Stimulated activated CD8-positive, alpha-beta memory T cell treated with anti-CD3 and anti-CD28 coated beads, Interleukin-4, amount 100 ng/mL, for 48 hours (primary cell): Measurements from ENCODE around the gene TRIM17.

ENCODE experiments used
- DNase-seq: peaks from one replicate; pipeline ENCODE4 v3.0.0-alpha.2; 2020

TRIM17 gene

DNA sequence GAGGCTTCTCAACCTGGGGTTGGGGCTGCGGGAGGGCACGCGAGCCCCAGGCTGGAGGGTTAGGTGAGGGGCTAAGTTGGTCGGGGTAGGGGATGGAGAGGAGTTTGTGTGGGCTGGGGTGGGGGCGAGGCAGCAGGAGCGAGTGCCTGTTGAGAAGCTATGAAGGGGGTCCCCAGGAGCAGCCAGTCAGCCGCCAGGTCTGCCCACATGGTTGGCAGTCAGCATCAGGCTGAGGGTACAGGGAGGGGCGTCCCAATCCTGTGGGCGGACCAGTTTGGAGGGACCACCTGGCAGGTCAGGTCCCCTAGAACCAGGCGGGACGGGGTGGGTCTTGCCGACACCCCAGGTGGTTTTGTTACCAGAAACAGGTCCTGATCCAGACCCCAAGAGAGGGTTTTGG, 400 bp upstream of the TRIM17 start:
- no peak for DNase-seq

DNA sequence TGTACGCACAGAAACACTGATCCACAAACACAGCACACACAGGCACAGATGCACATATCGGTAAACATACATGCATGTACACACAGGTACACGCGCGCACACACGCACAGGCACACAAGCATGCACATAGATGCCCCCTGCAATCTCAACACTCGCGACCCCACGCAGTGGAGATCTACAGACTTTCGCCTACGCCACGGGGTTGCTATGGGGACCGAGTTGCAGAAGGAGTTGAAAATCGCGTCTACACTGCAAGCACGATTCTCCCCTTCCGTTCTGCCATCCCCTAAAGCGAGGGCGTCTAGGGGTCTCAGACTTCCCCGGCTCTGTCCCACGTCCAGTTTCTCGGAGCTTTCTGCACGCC, 826 bp downstream of the TRIM17 start:
- peak; percentile 35 for DNase-seq

DNA sequence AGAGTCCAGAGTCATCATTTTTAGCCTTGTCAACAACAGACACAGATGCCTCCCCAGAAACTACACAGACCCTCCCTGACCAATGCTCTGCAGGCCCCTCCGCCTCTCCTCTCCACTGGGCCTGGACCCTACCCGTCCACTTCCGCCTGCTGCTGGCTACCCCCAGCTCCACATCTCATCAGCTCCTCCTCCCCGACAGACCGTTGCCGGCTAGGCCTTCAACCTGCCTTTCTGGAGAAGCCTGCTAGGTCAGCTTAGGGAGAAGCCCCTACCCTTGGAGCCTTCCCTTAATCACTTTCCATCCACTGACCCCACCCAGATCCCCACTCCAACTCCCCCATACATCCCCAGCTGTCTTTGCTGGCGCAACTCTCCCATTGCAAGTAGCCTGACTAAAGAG, 1.4 kb downstream of the TRIM17 start:
- DNase-seq: no peak

DNA sequence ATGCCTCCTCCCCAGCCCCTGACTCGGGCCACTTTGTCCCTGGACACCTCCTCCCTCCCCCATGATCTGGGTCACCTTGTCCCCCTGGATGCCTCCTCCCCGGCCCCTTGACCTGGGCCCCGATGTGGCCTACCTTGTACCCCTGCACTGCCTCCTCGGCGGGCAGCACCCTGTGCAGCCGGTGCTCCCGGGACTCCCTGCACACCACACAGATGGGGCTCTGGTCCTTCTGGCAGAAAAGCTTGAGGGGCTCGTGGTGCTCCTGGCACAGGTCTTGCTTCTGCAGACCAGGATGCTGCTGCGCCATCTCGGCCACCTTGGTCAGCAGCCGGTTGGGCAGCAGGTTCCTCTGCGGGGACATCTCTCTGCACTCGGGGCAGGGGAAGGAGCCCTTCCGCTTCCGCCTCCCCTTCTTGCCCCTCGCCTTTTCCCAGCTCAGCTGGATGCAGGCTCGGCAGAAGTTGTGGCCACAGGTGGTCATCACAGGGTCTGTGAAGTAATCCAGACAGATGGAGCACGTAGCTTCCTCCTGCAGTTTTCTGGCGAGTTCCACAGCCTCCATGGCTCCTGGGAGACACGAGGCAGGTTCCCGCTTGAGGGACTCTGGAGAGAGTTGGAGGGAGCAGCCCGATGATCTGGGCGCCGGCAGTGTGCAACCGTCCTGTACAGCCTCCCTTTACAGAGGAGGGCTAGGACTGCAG, 2.0 kb downstream of the TRIM17 start:
- DNase-seq: no peak

DNA sequence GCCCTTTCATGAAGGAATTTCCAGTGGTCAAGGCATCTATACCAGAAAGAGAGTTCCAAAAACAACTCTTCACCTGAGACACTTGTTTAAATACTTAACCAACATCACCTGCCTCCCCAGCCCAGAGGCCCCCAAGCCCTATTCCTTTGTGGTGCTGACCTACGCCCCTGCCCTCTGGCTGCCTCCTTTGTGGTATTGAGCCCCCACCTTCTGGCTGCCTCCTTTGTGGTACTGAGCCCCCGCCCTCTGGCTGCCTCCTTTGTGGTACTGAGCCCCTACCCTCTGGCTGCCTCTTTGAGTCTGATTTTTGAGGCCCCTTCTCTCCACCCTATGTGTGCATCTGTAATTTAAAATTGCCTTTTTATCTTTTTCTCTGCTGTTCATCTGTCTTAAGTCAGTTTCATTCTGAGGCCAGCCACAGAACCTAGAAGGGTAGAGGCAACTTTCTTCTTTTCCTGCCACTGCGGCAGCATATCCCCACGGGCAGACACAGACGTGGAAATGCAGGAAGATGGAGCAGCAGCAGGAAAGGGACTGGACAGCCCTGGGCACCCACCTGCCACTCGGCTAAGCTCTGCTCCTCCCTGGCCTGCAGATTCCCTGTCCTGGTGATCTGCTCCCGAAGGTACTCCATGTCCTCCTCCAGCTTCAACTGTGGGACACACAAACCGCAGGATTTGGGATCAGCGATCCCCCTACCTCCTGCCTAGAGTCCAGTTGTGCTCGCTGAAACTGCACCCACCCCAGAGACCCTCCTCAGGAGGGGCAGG, 3.2 kb downstream of the TRIM17 start:
- DNase-seq: no peak

DNA sequence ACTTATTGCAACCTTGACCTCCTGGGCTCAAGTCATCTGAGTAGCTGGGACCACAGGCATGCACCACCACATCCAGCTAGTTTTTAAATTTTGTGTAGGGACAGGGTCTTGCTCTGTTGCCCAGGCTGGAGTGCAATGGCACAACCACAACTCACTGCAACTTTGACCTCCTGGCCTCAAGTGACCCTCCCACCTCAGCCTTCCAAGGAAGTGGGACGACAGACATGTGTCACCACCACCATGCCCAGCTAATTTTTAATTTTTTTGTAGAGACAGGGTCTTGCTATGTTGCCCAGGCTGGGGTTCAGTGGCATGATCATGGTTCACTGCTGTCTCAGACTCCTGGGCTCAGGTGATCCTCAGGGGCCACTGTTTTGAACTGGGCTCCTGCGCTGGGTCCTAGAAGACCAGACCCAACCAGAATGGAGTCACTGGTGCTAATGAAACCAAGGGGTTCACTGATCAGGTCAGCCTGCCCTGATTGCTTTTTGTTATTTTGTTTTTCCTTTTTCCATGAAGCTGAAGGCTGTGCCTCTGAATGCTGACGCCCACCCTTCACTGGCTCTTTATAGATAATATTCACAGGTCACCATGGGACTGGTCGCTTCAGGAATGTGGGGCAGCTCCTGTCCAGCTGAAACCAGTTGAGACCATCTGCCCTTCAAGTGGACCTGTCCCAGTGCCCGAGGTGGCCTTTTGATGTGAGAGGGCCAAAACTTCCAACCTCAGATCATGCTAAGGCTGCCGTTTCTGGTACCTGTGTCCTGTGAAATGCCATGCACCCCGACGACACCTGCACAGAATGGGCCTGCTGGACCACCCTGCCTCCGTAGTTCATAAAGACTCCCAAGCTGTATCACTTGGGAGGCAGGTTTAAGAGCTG, 4.9 kb downstream of the TRIM17 start:
- DNase-seq: no peak

DNA sequence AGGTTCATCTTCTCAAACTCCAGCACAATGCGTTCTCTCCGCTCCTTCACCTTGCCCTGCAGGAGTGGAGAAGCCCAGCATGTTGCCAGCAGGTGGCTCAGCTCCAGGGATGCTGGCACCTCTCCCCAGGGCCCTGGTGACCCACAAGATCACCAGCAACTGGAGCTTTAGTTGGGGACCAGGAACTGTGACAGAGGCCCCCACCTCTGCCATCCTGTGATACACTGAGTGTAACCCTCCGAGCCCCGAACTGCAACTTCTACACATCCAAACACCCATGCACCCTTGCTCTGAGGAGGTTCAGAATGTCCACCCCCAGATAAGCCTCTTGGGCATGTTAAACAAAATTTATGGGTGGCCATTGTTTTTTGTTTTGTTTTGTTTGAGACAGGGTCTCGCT, 5.5 kb downstream of the TRIM17 start:
- no peak for DNase-seq

DNA sequence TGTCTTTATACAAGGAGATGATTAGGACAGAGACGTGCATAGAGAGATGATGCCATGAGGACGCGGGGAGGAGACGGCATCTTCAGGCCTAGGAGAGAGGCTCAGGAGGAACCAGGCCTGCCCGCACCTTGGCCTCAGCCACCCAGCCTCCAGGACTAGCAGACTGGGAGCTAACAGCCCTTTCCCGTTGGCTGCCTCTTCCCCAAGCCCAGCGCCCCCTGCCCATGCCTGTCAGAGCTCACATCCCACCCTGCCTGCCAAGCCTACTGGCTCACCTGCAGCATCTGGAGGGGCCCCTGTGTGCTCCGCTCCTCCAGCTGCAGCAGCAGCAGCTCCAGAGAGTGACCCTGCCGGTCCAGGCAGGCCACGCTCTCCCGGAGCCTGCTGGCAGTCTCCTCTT, 6.0 kb downstream of the TRIM17 start:
- DNase-seq: no peak

DNA sequence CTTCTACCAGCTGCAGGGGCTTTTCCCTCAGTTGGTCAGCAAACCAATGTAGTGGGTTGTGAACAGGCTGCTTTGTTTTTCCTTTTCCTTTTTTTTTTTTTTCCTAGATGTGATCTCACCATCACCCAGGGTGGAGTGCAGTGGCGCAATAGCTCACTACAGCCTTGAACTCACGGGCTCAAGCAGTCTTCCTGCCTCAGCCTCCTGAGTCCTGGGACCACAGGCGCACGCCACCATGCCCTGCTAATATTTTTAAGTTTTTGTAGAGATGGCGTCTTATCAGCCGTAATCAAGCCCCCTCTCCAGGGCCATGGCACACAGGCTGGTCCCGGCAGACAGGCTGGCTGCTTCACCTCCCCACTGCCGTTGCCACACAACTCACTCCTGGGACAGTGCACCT, 6.6 kb downstream of the TRIM17 start:
- no peak for DNase-seq

DNA sequence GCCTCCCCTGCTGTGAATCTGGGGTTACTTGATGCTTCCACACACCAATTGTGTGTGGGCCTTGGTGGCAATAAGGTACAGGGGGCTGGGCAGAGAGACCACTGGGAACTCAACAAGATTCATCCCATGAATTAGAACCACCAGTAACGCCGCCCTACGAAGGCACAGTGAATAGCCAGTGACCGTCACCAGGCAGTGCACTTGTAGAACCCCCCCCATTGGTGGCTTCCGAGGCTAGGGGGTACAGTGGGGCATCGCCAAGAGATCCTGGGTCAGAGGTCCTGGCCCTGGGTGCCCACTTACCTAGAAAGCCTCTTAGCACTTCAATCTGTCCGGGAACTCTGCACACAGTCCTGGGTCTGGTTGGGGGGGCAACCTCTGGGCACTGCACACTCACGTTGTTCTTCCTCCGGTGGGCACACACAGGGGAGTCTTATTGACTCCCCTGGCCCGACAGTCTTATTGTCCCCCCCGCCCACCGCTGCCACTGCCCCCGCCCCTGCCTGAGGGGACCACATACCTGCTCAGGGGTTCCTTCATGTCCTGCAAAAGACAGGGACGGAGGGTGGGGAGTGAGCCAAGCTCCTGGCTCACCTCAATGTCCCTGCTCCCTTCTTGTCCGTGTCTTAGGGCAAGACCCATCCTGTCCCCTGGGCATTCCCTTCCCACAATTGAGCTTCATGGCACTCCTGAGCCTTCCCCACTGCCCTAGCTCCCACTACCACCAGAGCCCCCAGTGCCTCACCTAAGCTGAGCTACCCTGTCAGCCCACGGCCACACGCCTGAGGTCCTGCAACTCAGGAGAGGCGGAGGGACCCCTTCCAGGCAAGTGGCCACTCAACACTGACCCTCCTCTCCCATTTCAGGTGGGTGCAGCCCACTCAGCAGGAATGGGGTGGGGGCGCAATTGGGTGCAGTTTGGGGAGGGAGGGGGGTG, 7.5 kb downstream of the TRIM17 start:
- DNase-seq: no peak

DNA sequence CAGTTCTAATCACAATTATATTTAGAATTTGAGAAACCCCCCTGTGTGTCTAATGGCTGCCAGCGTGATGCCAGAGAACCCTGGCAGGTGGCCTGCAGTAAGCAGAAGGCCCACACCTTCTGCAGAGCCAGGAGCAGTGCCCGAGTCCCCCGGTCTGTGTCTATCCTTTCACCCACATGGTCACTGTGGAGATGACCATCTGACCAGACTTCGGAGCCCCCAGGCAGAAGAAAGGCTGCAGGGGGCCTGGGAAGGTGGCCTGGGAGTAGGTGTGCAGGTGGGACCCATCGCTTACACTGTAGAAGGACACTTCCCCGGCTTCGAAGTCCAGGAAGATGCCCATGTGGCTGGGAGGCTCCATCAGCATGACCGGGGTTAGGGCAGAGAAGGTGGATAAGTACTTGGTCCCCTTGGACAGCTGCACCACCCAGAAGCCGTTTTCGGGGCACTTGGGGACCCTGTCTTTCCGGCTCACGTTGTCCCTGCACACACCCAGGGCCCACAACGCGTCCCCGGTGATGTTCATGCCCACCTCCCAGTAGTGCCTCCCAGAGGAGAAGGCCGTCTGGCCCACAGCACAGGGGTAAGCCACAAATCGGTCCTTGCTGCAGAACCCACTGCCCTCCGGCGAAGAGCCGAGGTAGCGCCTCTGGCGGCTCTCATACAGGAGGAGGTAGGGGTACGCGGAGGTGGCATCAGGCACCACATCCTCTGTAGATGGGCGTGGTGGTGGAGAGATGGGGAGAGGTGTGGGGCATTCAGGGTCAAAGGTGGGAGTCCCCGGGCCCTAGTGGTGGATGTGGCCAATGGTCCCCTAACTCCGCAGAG, 8.4 kb downstream of the TRIM17 start:
- no peak for DNase-seq

DNA sequence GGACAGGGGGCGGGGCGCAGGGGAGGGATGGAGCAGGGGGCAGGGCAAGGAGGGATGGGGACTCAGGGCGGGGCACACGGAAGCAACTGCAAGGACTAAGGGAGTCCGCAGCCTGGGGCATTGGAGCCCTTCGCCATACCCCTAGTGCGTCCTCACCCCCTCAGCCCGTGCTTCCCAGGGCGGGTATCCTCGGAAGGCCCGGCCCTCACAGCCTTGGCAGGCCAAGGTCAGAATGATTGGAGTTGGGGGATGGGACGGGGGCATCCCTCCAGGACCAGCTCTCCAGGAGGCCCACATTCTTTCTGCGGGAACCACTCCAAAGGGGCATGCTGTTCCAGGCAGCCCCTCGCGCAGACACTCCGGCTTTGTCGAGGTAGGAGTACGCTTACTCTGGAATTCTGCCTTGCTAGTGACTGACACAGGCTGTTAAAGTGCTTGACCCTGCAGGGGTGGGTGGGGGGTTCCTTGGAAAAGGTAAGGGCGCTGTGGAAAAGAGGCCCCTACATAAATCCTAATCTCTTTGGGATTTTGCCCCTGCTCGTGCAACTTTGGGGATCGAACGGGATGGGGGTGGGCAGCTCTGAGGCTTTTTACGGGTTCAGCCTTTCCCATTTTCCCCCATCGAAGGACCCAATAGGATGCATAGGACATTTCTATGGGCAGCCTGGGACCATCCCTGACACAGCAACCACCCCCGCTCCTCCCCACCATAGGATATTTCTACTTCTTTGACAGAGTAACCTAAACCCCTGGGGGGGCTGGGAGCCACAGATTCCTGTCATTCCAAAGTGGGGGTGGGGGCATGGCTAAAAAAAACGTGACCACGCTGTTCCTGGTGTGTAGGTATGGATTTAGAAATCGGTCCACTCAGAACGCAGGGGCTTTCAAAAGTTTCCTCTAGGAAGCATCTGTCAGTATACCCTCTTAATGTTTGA, 9.3 kb downstream of the TRIM17 start:
- DNase-seq: no peak

DNA sequence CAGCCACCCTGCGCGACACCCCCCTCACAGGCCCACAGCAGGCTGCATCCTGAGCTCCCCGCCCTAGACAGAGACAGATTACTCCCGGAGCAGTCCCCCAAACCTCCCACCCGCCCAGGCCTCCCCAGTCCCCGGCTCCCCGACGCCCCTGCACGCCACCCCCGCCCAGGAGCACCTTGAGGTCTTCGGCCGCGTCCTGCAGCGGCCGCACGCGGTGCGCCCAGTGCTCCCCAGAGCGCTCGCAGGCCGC, 10.8 kb downstream of the TRIM17 start:
- DNase-seq: no peak

DNA sequence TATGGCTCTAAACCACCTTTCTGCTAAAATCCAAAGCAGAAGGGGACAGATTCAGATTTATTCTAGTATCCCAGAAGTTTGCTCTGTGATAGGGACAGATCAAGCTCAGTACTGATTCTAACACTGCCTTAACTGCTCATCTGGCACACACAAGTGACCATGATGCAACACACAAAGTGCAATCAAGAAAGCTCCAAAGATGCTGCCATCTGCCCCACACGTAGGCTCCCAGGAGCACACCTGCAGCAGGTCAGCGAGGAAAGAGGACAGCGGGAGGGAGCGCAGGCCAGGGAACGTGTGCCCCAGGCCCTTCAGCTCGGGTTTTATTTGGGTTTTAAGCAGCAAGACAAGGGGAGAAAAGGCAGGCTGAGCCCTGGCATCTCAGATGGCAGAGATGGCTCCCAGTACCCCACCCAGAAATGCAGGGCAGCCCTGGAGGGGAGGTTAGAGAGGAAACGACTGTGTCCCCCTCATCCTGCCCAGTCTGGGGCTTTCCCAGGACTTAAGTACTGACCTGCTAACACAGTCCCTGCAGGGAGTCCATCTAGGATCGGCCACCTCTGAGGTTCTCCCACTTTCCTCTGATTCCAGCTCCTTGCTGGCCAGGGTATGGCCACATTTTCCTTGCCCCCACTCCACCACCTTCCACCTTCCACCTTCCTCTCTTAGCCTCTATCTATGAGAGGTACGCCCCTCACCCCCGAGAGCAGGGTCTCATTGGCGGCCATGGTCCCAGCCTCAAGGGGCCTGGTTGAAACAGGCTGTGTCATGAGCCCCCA, 11.3 kb downstream of the TRIM17 start:
- DNase-seq: no peak

DNA sequence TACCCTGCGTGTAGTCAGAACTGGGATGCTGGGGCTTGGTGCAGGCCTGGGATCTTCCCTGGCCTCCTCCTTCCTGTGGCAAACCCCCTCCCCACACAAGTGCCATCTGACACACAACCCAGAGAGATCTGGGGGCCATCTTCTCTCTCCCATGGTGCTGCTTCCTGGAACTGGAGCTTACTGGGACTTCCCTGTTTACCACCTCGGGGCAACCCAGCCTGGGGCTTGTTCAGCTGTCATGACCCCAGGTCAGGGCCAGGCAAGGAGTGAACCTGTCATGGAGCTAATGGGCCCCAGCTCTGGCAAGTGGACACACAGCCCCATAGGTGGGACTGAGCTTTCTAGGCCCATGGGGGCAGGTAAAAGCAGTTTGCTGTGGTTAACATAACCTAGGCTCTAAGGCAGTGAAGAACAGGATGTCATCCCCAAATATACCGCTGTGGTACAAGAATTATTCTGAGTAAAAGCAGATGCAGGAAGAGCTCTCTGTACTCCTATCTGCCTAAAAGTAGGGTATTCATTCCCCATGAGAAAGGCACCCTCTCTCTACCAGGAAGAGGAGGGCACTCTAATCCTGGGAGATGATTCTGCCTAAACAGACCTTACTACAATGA, 12.4 kb downstream of the TRIM17 start:
- DNase-seq: no peak

DNA sequence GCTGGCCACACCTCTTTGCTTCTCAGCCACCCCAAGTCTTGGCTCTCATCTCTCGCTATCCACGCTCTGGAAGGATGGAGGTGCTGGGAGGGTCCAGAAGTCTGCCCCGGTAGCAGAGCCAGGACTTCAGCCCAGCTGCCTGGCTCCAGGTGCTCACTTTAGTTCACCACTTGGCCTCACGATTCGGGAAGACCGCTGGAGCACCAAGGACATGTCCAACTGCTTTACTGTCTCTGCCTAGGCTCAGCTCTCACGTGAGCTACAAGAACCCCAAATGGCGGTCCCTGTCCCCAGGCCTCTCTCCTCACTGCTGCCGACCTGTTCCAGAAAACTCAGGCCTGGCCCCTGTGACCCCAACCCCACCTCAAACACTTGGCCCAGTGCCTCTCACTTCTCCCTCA, 13.4 kb downstream of the TRIM17 start:
- no peak for DNase-seq

DNA sequence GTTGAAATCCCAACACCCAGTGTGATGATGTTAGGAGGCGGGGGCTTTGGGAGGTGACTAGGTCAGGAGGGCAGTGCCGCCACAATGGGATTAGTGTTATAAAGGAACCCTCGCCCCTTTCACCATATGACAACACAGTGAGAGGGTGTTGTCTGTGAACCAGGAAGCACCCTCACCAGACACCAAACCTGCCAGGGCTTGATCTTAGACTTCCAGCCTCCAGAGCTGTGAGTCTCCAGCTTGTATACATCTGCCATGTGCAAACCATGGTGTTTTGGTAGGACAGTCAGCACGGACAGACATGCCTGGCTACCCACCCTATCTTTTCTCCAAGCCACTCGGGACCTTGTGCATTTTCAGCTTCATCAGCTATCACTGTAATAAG, 14.0 kb downstream of the TRIM17 start:
- DNase-seq: no peak

DNA sequence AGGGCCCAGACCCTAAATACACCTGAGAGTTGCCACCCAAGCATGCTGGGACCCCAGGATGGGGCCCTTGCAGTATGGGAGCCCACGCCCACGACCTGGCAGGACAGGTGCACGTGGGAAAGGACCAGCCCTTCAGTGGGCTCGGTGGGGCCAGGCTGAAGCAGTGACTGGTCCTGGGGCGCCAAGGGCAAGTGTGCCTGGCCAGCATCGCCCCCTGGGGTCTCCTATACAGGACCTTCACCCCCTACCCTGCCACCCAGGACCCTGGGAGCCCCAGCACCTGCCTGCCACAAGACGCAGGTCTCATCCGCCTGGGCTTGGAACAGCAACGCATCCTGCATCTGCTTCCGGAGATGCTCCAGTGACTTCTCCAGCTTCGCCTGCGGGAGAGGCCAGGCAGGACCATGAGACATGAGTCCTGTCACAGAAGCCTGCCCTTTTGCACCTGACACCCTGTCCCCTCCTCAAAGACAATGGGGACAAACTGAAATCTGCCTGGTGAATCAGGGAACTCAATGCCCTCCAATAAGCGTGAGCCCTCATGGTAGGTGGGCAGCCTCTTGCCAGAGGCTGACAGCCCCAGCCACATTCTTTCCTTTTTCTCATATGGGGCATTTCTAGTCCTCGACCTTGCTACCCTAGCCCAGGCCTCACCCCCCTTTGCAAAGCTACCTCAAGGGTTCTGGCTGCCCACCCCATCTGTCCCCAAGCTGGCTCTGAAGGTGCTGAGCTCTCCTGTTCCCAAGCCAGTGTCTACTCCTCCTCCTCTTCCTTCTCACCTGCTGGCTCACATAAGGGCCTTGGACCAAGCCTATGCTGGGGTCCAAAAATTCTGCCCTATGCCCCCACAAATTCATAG, 14.7 kb downstream of the TRIM17 start:
- DNase-seq: no peak
